MM.1S (cell line): ENCODE data around the gene C2CD2L.
A peak's percentile ranks its signal among the peaks of the same experiment; 100 is the strongest.
"Not testable (repeated sequence)": the region's sequence is repeated elsewhere in the genome, so short reads cannot be mapped to it uniquely, and the experiment has no call there.

Experiments
- DNase-seq: peaks from one replicate; pipeline ENCODE4 v3.0.0-alpha.2; 2015
- H2AFZ ChIP-seq: fragments of 300-600 bp; sonication (generic); 2 replicates; pipeline ENCODE4 v1.6.0; 2016; ENCODE audit warnings: antibody characterized with exemption, low read length
- H3F3A ChIP-seq: fragments of 300-600 bp; sonication (generic); 2 replicates; pipeline ENCODE4 v1.6.1; 2016; ENCODE audit warnings: mild to moderate bottlenecking, antibody characterized with exemption, low read length, moderate library complexity, mixed read lengths; ENCODE audit not compliant: insufficient read depth
- H3K27ac ChIP-seq: fragments of 300-600 bp; sonication (generic); 2 replicates; pipeline ENCODE4 v1.5.1; 2016; ENCODE audit warnings: mild to moderate bottlenecking, low read length
- H3K27me3 ChIP-seq: fragments of 300-600 bp; sonication (generic); replicated peaks from 2 replicates; pipeline ENCODE4 v1.6.0; 2016; ENCODE audit warnings: low read length; ENCODE audit not compliant: insufficient read depth
- H3K36me3 ChIP-seq: fragments of 300-600 bp; sonication (generic); replicated peaks from 2 replicates; pipeline ENCODE4 v1.6.1; 2016; ENCODE audit warnings: mild to moderate bottlenecking, low read length, mixed read lengths; ENCODE audit not compliant: insufficient read depth
- H3K4me1 ChIP-seq: fragments of 300-600 bp; sonication (generic); 2 replicates; pipeline ENCODE4 v1.6.1; 2016; ENCODE audit warnings: low read length, mixed read lengths
- H3K4me2 ChIP-seq: fragments of 300-600 bp; sonication (generic); 2 replicates; pipeline ENCODE4 v1.6.0; 2016; ENCODE audit warnings: low read depth, low read length
- H3K4me3 ChIP-seq: fragments of 300-600 bp; sonication (generic); 2 replicates; pipeline ENCODE4 v1.5.1; 2016; ENCODE audit warnings: low read length, mixed read lengths
- H3K79me2 ChIP-seq: fragments of 300-600 bp; sonication (generic); 2 replicates; pipeline ENCODE4 v1.6.1; 2016; ENCODE audit warnings: mixed run types, low read length, mixed read lengths
- H3K9ac ChIP-seq: fragments of 300-600 bp; sonication (generic); 2 replicates; pipeline ENCODE4 v1.6.1; 2016; ENCODE audit warnings: low read length, mixed read lengths
- H3K9me2 ChIP-seq: fragments of 300-600 bp; sonication (generic); replicated peaks from 2 replicates; pipeline ENCODE4 v1.6.1; 2016; ENCODE audit warnings: mild to moderate bottlenecking, low read length, mixed read lengths; ENCODE audit not compliant: insufficient read depth
- H3K9me3 ChIP-seq: fragments of 300-600 bp; sonication (generic); replicated peaks from 2 replicates; pipeline ENCODE4 v1.6.1; 2016; ENCODE audit warnings: mild to moderate bottlenecking, low read length, mixed read lengths; ENCODE audit not compliant: insufficient read depth
- H4K20me1 ChIP-seq: fragments of 300-600 bp; sonication (generic); 2 replicates; pipeline ENCODE4 v1.6.1; 2016; ENCODE audit warnings: mild to moderate bottlenecking, low read length, moderate library complexity, mixed read lengths; ENCODE audit not compliant: insufficient read depth
- CTCF ChIP-seq: fragments of 300-600 bp; sonication (generic); IDR thresholded peaks from 2 replicates; pipeline ENCODE4 v1.5.1; 2016; ENCODE audit warnings: antibody characterized with exemption, low read length, mixed read lengths
- EZH2 ChIP-seq: fragments of 300-600 bp; sonication (generic); optimal IDR thresholded peaks from 2 replicates; pipeline ENCODE3; 2017; ENCODE audit warnings: low read depth, mild to moderate bottlenecking, antibody characterized with exemption, low read length, mixed read lengths
- EZH2phosphoT487 ChIP-seq: fragments of 300-600 bp; sonication (generic); IDR thresholded peaks from 2 replicates; pipeline ENCODE4 v1.6.1; 2018; ENCODE audit warnings: antibody characterized with exemption, low read length

Gene C2CD2L

GRCh38 chr11:119134389-119134978, 27.3 kb downstream of the C2CD2L start:
- Histone ChIP-seq H3K4me1 (no peaks in the 10 kb centered on the region), H3K27me3 (no peaks in the 10 kb centered on the region; the same call in 1 of the 2 replicates), H3K9me2 (no peaks in the 10 kb centered on the region), H3F3A (no peaks in the 10 kb centered on the region), H3K36me3 (no peaks in the 10 kb centered on the region), H3K4me3 (no peak overlapping the region), H3K9me3 (no peaks in the 10 kb centered on the region), H3K27ac (no peak overlapping the region), H3K79me2 (no peaks in the 10 kb centered on the region), H2AFZ (no peak overlapping the region), H3K4me2 (no peak overlapping the region), H4K20me1 (no peaks in the 10 kb centered on the region), H3K9ac (no peak overlapping the region)
- no peak for TF ChIP-seq EZH2phosphoT487
- TF ChIP-seq CTCF = peak; percentile 51
- no peak for TF ChIP-seq EZH2
- DNase-seq = no peak

GRCh38 chr11:119139276-119139675, 32.1 kb downstream of the C2CD2L start:
- H3K9me3 ChIP-seq, H3K36me3 ChIP-seq, DNase-seq, H3K79me2 ChIP-seq, H3F3A ChIP-seq, H3K4me3 ChIP-seq, H3K27me3 ChIP-seq, H2AFZ ChIP-seq, H3K9me2 ChIP-seq, H4K20me1 ChIP-seq, H3K4me2 ChIP-seq, H3K4me1 ChIP-seq, H3K27ac ChIP-seq, H3K9ac ChIP-seq: not testable (repeated sequence)

- DNase-seq = peak; percentile 63
- peaks cover 32% of the 10 kb centered on the region for H3K27me3 ChIP-seq
- H3K9me3 ChIP-seq = no peaks in the 10 kb centered on the region
- H4K20me1 ChIP-seq = no peaks in the 10 kb centered on the region
- no peak for TF ChIP-seq EZH2
- TF ChIP-seq CTCF = peak; percentile 52
- TF ChIP-seq EZH2phosphoT487 = no peak
- no peak overlapping the region for H3K9ac ChIP-seq
- no peaks in the 10 kb centered on the region for H3K36me3 ChIP-seq
- H3F3A ChIP-seq = no peaks in the 10 kb centered on the region
- no peaks in the 10 kb centered on the region for H3K79me2 ChIP-seq
- H3K4me3 ChIP-seq = no peak overlapping the region
- 0 out of 2 replicates have a peak overlapping the region, but pooled peaks have one; percentile 31 for H2AFZ ChIP-seq
- no peaks in the 10 kb centered on the region for H3K9me2 ChIP-seq
- H3K27ac ChIP-seq = no peak overlapping the region
- H3K4me1 ChIP-seq = peaks cover 7% of the 10 kb centered on the region
- H3K4me2 ChIP-seq = no peak overlapping the region
Measured at GRCh38 chr11:119144825-119145486, 37.8 kb downstream of the C2CD2L start.

GRCh38 chr11:119145551-119145950, 38.4 kb downstream of the C2CD2L start:
- H3K4me1 ChIP-seq = peaks cover 7% of the 10 kb centered on the region
- H3K79me2 ChIP-seq = no peaks in the 10 kb centered on the region
- H3K9me2 ChIP-seq = no peaks in the 10 kb centered on the region
- no peaks in the 10 kb centered on the region for H3F3A ChIP-seq
- peaks cover 38% of the 10 kb centered on the region for H3K27me3 ChIP-seq
- H3K9me3 ChIP-seq = no peaks in the 10 kb centered on the region
- H3K9ac ChIP-seq = no peak overlapping the region
- no peak overlapping the region for H3K4me3 ChIP-seq
- no peak overlapping the region for H3K4me2 ChIP-seq
- H4K20me1 ChIP-seq = no peaks in the 10 kb centered on the region
- no peak for DNase-seq
- H3K27ac ChIP-seq = no peak overlapping the region
- H3K36me3 ChIP-seq = no peaks in the 10 kb centered on the region
- TF ChIP-seq CTCF = no peak
- TF ChIP-seq EZH2phosphoT487 = no peak
- no peak for TF ChIP-seq EZH2
- H2AFZ ChIP-seq = no peak overlapping the region
